CD4-positive, alpha-beta T cell (primary cell): ENCODE measurements around the gene CORO1C. TPM values are rescaled to one million over a fixed set of nuclear protein-coding genes. Genes with fewer than 3 reads are reported as not detected.

Source experiments
- ATAC-seq: fragments of 200-7000 bp; cut with Tn5 transposase; one replicate; pipeline ENCODE4 v1.10.0; 2022; ENCODE audit warnings: mild to moderate bottlenecking; ENCODE audit not compliant: poor library complexity
- CTCF ChIA-PET: fragments of 350-600 bp; sonication (Branson Sonifier 250); formaldehyde crosslinking; loops from one replicate; lab custom pipeline; 2021; ENCODE audit warnings: antibody characterized with exemption, inconsistent platforms; lab: Charles Lee
- POLR2A ChIA-PET: fragments of 350-600 bp; sonication (Branson Sonifier 250); formaldehyde crosslinking; loops from one replicate; lab custom pipeline; 2021; ENCODE audit warnings: antibody characterized with exemption, inconsistent platforms; lab: Charles Lee
- DNase-seq, 14 experiments: peaks; one replicate each; pipeline ENCODE4 v3.0.0-alpha.2; 2013 to 2020; ENCODE audit warnings: mixed read lengths in 2 of 14
- H3K27ac ChIP-seq, 2 donors: one replicate each; pipeline versions ENCODE4 v1.5.1 to v1.7.0; 2013; ENCODE audit warnings: low read length in 2 of 2, low read depth in 1 of 2, mild to moderate bottlenecking in 1 of 2
- H3K27me3 ChIP-seq, 2 experiments: 1 replicate in 1 of 2; 2 replicates in 1 of 2; pipeline versions ENCODE4 v1.6.1 to v1.7.0; 2013; ENCODE audit warnings: low read length in 2 of 2, control low read depth in 1 of 2, mild to moderate bottlenecking in 1 of 2, moderate library complexity in 1 of 2; ENCODE audit not compliant: insufficient read depth in 2 of 2, control insufficient read depth in 1 of 2
- H3K36me3 ChIP-seq: one replicate; pipeline ENCODE4 v1.6.1; 2013; ENCODE audit warnings: low read length, control low read depth; ENCODE audit not compliant: insufficient read depth
- H3K4me1 ChIP-seq: one replicate; pipeline ENCODE4 v1.6.1; 2013; ENCODE audit warnings: low read length, control low read depth; ENCODE audit not compliant: insufficient read depth
- H3K4me3 ChIP-seq: one replicate; pipeline ENCODE4 v1.5.1; 2013; ENCODE audit warnings: mild to moderate bottlenecking, low read length, moderate library complexity
- H3K9me3 ChIP-seq, 2 experiments: 1 replicate in 1 of 2; 2 replicates in 1 of 2; pipeline versions ENCODE4 v1.6.1 to v1.7.0; 2013; ENCODE audit warnings: low read length in 2 of 2, mild to moderate bottlenecking in 2 of 2, control low read depth in 1 of 2, moderate library complexity in 1 of 2; ENCODE audit not compliant: control insufficient read depth in 1 of 2, insufficient read depth in 1 of 2
- H3K27ac Mint-ChIP-seq: one replicate; pipeline ENCODE4 v1.8.0; 2020; ENCODE audit warnings: mixed read lengths
- H3K27me3 Mint-ChIP-seq: one replicate; pipeline ENCODE4 v1.8.0; 2021; ENCODE audit warnings: mixed read lengths
- H3K36me3 Mint-ChIP-seq: one replicate; pipeline ENCODE4 v1.8.0; 2021; ENCODE audit warnings: low read depth, mixed read lengths
- H3K4me1 Mint-ChIP-seq: one replicate; pipeline ENCODE4 v1.8.0; 2021; ENCODE audit warnings: low read depth, mixed read lengths
- H3K4me3 Mint-ChIP-seq: one replicate; pipeline ENCODE4 v1.8.0; 2020; ENCODE audit warnings: mild to moderate bottlenecking, mixed read lengths
- H3K9me3 Mint-ChIP-seq: one replicate; pipeline ENCODE4 v1.8.0; 2020; ENCODE audit warnings: mixed read lengths
- intact Hi-C, 2 experiments: fragments of 100-400 bp; cut with DNase I in 1 of 2; cut with micrococcal nuclease in 1 of 2; formaldehyde crosslinking; loops; one replicate each; pipeline versions ENCODE4 v1.15.1 to v1.9.0; 2023 to 2025; cut with DNase I, micrococcal nuclease
- total RNA-seq, 174 experiments: library from RNA in 2 of 174; stranded (reverse) in 2 of 174; gene quantifications; one replicate each; pipeline ENCODE4 v1.2.3 and lab custom pipeline; 2021 to 2026
- TF ChIP-seq, protein P1 (sequence below): fragments of 200-600 bp; IDR thresholded peaks from one replicate; pipeline ENCODE4 v1.8.0; 2022; ENCODE audit warnings: antibody characterized with exemption, mild to moderate bottlenecking

The CORO1C gene
- total RNA-seq, 2 experiments from 2014 or later, result 6.7 to 7.4 TPM

DNA sequence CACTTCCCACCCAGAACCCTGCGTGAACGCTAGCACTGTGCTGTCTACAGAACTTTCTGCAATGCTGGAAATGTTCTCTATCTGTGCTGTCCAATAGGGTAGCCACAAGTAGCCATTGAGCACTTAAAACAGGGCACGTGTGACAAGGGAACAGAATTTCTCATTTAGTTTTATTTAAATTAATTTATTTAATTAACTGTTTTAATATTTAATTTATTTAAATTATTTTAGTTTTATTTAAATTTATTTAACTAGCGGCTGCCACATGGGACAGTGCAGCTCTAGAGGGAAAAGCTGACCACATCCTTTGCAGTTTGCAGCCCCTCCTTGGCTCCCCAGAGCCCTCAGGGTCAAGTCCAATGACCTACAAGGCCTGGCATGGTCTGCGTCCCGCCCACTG is 35.0 kb upstream of the CORO1C start:
- Mint-ChIP-seq H3K4me3 (no peak overlapping the region), H3K36me3 (no peaks in the 10 kb centered on the region), H3K9me3 (no peaks in the 10 kb centered on the region), H3K27ac (no peak overlapping the region), H3K4me1 (no peaks in the 10 kb centered on the region), H3K27me3 (peaks cover 10% of the 10 kb centered on the region)
- Histone ChIP-seq H3K4me1 (peaks cover 5% of the 10 kb centered on the region), H3K4me3 (no peak overlapping the region), H3K36me3 (no peaks in the 10 kb centered on the region), H3K27me3 (peaks cover 0 to 11% of the 10 kb centered on the region in 2 experiments), H3K27ac (no peak overlapping the region), H3K9me3 (no peaks in the 10 kb centered on the region)
- POLR2A ChIA-PET, result no interaction called here
- no peak for ATAC-seq
- intact Hi-C loops, result no loop called here
- TF ChIP-seq, protein P1, sequence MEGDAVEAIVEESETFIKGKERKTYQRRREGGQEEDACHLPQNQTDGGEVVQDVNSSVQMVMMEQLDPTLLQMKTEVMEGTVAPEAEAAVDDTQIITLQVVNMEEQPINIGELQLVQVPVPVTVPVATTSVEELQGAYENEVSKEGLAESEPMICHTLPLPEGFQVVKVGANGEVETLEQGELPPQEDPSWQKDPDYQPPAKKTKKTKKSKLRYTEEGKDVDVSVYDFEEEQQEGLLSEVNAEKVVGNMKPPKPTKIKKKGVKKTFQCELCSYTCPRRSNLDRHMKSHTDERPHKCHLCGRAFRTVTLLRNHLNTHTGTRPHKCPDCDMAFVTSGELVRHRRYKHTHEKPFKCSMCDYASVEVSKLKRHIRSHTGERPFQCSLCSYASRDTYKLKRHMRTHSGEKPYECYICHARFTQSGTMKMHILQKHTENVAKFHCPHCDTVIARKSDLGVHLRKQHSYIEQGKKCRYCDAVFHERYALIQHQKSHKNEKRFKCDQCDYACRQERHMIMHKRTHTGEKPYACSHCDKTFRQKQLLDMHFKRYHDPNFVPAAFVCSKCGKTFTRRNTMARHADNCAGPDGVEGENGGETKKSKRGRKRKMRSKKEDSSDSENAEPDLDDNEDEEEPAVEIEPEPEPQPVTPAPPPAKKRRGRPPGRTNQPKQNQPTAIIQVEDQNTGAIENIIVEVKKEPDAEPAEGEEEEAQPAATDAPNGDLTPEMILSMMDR, result no peak
- no peak for DNase-seq
- CTCF ChIA-PET, result no interaction called here

DNA sequence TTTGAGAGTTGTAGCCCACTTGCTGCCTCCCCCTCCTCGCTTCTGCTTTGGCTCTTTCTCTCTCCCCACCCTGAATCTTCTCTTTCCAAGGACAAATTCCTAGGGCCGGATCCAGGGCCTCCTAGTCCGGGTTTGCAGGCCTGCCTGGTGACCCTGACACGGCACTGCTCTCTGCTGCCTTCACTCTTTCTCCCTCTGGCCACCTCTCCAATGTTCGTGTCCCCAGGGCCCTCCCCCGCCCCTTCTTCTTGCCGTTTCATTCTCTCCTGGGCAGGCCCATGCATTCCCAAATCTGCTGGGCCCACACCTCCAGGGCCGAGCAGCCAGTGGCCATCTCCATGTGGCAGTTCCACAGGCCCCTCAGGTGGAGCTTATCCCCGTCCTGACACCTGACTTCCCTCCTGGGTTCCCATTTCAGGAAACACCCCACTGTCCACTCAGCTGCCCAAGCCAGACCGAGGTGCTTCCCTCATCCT is 34.0 kb upstream of the CORO1C start:
- Histone ChIP-seq H3K36me3 (no peaks in the 10 kb centered on the region), H3K9me3 (no peaks in the 10 kb centered on the region), H3K4me3 (no peak overlapping the region), H3K27ac (no peak overlapping the region), H3K27me3 (peaks cover 0 to 10% of the 10 kb centered on the region in 2 experiments), H3K4me1 (peaks cover 5% of the 10 kb centered on the region)
- Mint-ChIP-seq H3K4me1 (no peaks in the 10 kb centered on the region), H3K4me3 (no peak overlapping the region), H3K27ac (no peak overlapping the region), H3K9me3 (no peaks in the 10 kb centered on the region), H3K27me3 (peaks cover 5% of the 10 kb centered on the region), H3K36me3 (no peaks in the 10 kb centered on the region)
- DNase-seq (no peak), ATAC-seq (no peak)
- ChIA-PET CTCF (no interaction called here), POLR2A (no interaction called here)
- TF ChIP-seq, protein P1, result no peak
- intact Hi-C loops, result no loop called here

DNA sequence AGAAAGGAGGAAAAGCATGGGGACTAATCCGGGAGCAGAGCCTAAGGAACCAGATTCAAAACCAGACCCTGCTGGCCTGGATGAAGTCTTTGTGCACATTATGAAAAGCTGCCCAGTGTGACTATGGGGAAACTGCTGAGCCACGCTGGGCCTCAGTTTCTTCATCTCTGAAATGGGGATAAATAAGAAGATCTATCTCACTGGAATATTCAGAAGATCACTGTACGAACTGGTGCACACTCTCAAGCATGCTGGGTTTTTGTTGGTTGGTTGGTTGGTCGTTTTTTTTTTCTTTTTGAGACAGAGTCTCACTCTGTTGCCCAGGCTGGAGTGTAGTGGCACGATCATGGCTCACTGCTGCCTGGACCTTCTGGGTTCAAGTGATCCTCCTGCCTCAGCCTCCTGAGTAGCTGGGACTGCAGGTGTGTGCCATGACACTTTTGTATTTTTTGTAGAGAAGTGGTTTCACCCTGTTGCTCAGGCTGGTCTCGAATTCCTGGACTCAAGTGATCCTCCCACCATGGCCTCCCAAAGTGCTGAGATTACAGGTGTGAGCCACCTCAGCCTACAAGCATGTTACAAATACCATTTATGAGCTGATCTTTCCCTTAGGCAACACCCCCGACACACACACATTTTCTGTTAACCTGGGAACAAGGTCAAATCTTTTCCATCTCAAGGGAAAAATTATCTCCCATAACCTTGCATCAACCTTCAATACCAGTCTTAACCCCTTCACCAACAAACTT is 33.4 kb upstream of the CORO1C start:
- Mint-ChIP-seq H3K9me3 (no peaks in the 10 kb centered on the region), H3K27ac (no peak overlapping the region), H3K4me3 (no peak overlapping the region), H3K4me1 (no peaks in the 10 kb centered on the region), H3K27me3 (peaks cover 5% of the 10 kb centered on the region), H3K36me3 (no peaks in the 10 kb centered on the region)
- H3K9me3 ChIP-seq, result no peaks in the 10 kb centered on the region
- intact Hi-C loops, result no loop called here
- TF ChIP-seq, protein P1, result no peak
- ChIA-PET POLR2A (no interaction called here), CTCF (no interaction called here)
- ATAC-seq (no peak), DNase-seq (no peak)
- H3K36me3 ChIP-seq, result no peaks in the 10 kb centered on the region
- peaks cover 5% of the 10 kb centered on the region for H3K4me1 ChIP-seq
- peaks cover 0 to 6% of the 10 kb centered on the region in 2 experiments for H3K27me3 ChIP-seq
- H3K4me3 ChIP-seq, result no peak overlapping the region
- no peak overlapping the region for H3K27ac ChIP-seq
